ENCODE measurements around the gene PML. TPM values are rescaled to one million over a fixed set of nuclear protein-coding genes. Genes with fewer than 3 reads are reported as not detected.

The PML gene
- total and polyA plus RNA-seq, 9 of the 15 experiments (the other 6 are each of a cell fraction or from before 2014, with no cell fraction given): 5.0 to 50.7 (median 10.1) TPM

- TF ChIP-seq ZBTB1 (CRISPR knock-in tag; IDR thresholded peaks at IDR 0.05; ENCODE audit: borderline replicate concordance, low read depth): no peak
- TF ChIP-seq ARHGAP35 (IDR thresholded peaks at IDR 0.05; ENCODE audit: partially characterized antibody): no peak
- no peak for TF ChIP-seq ZNF23 (CRISPR knock-in tag; IDR thresholded peaks at IDR 0.05)
- TF ChIP-seq THRA (IDR thresholded peaks at IDR 0.05): no peak
- no peaks in the 10 kb centered on the region for H3K9me1 ChIP-seq (ENCODE audit: control insufficient read depth, insufficient read depth, low read length)
- no TSS peak for BruUV-seq (replicated peaks)
- H3K4me3 ChIP-seq: no peak overlapping the region
- H2AFZ ChIP-seq (ENCODE audit: low read depth, low read length): no peak overlapping the region
- in situ Hi-C loops (cut with MboI) (no loop called here), intact Hi-C loops (cut with micrococcal nuclease) (no loop called here)
- no peak overlapping the region for H3K9ac ChIP-seq (ENCODE audit: insufficient read depth in 1 of 2, low read depth in 2 of 2, low read length in 2 of 2)
- POLR2A ChIA-PET: no interaction called here
- no peaks in the 10 kb centered on the region for H3K36me3 ChIP-seq (ENCODE audit: control insufficient read depth, insufficient read depth, low read length)
- ATAC-seq (no peak), DNase-seq (ENCODE audit: extremely low read depth in 1 of 4, low spot score in 3 of 4) (no peak), FAIRE-seq (no peak)
- no peaks in the 10 kb centered on the region for H3K79me2 ChIP-seq (ENCODE audit: control insufficient read depth, insufficient read depth, low read length)
- H3K27me3 ChIP-seq (ENCODE audit: control insufficient read depth in 2 of 2, insufficient read depth in 2 of 2, low read length in 2 of 2): peaks cover 5 to 69% of the 10 kb centered on the region in 2 experiments; a peak in 4 of 5 replicates
- peaks cover 0 to 17% of the 10 kb centered on the region in 2 experiments; a peak in 1 of 5 replicates for H3K4me1 ChIP-seq (replicated peaks in 1 of 2; ENCODE audit: control insufficient read depth in 2 of 2, insufficient read depth in 2 of 2, low read length in 2 of 2)
- CTCF ChIA-PET (ENCODE audit: low intra/inter-chr PET ratio): no interaction called here
- no peak overlapping the region for H3K4me2 ChIP-seq (ENCODE audit: insufficient read depth, low read length)
- H3K27ac ChIP-seq (ENCODE audit: extremely low read depth, low read depth, low read length): no peak overlapping the region
- 0% methylated on average over 4 of the region's 4 CpGs for WGBS (ENCODE audit: insufficient coverage, low coverage, missing lambda C conversion rate)
- H4K20me1 ChIP-seq (replicated peaks; ENCODE audit: control insufficient read depth, insufficient read depth, low read length): peaks cover 22% of the 10 kb centered on the region
- no peaks in the 10 kb centered on the region for H3K9me3 ChIP-seq (replicated peaks; ENCODE audit: control insufficient read depth, insufficient read depth, low read depth, low read length)
These were observed 45.5 kb upstream of the PML start for GRCh38 chr15:73948982-73949381.

GRCh38 chr15:73949496-73949895 is 45.0 kb upstream of the PML start:
- H3K27ac ChIP-seq (ENCODE audit: extremely low read depth, low read depth, low read length): no peak overlapping the region
- ATAC-seq (no peak), FAIRE-seq (no peak), DNase-seq (ENCODE audit: extremely low read depth in 1 of 4, low spot score in 3 of 4) (no peak)
- no peaks in the 10 kb centered on the region for H3K9me3 ChIP-seq (replicated peaks; ENCODE audit: control insufficient read depth, insufficient read depth, low read depth, low read length)
- in situ Hi-C loops (cut with MboI) (no loop called here), intact Hi-C loops (cut with micrococcal nuclease) (no loop called here)
- H3K79me2 ChIP-seq (ENCODE audit: control insufficient read depth, insufficient read depth, low read length): no peaks in the 10 kb centered on the region
- BruUV-seq (replicated peaks): no TSS peak
- peaks cover 22% of the 10 kb centered on the region for H4K20me1 ChIP-seq (replicated peaks; ENCODE audit: control insufficient read depth, insufficient read depth, low read length)
- POLR2A ChIA-PET: interaction anchor here (1.0 kb wide), 1 partner anchor 10 kb away, joined by 4 read pairs; no protein-coding TSS in a partner anchor
- no peaks in the 10 kb centered on the region for H3K36me3 ChIP-seq (ENCODE audit: control insufficient read depth, insufficient read depth, low read length)
- H3K4me2 ChIP-seq (ENCODE audit: insufficient read depth, low read length): no peak overlapping the region
- H3K27me3 ChIP-seq (ENCODE audit: control insufficient read depth in 2 of 2, insufficient read depth in 2 of 2, low read length in 2 of 2): peaks cover 5 to 69% of the 10 kb centered on the region in 2 experiments; a peak in 4 of 5 replicates
- H3K4me3 ChIP-seq: no peak overlapping the region
- no peak overlapping the region for H3K9ac ChIP-seq (ENCODE audit: insufficient read depth in 1 of 2, low read depth in 2 of 2, low read length in 2 of 2)
- H3K4me1 ChIP-seq (replicated peaks in 1 of 2; ENCODE audit: control insufficient read depth in 2 of 2, insufficient read depth in 2 of 2, low read length in 2 of 2): peaks cover 0 to 22% of the 10 kb centered on the region in 2 experiments; a peak in 1 of 5 replicates
- no peaks in the 10 kb centered on the region for H3K9me1 ChIP-seq (ENCODE audit: control insufficient read depth, insufficient read depth, low read length)
- CTCF ChIA-PET (ENCODE audit: low intra/inter-chr PET ratio): no interaction called here
- WGBS (ENCODE audit: insufficient coverage, low coverage, missing lambda C conversion rate): 2% methylated on average over 10 of the region's 10 CpGs
- no peak overlapping the region for H2AFZ ChIP-seq (ENCODE audit: low read depth, low read length)
- TF ChIP-seq ZNF253 (CRISPR knock-in tag; conservative IDR thresholded peaks at IDR 0.05) (no peak), SIRT6 (IDR thresholded peaks at IDR 0.05; ENCODE audit: low read depth, low read length) (no peak), MCM7 (IDR thresholded peaks at IDR 0.05) (no peak), ETV5 (CRISPR knock-in tag; IDR thresholded peaks at IDR 0.05; ENCODE audit: low read depth) (no peak), SETDB1 (IDR thresholded peaks at IDR 0.05; ENCODE audit: low read length) (no peak), ZNF347 (CRISPR knock-in tag; IDR thresholded peaks at IDR 0.05; ENCODE audit: low read depth) (no peak), MBD1 (CRISPR knock-in tag; IDR thresholded peaks at IDR 0.05) (no peak), TEAD4 (IDR thresholded peaks at IDR 0.05; ENCODE audit: low read length) (no peak), TEAD4 (CRISPR knock-in tag; IDR thresholded peaks at IDR 0.05; ENCODE audit: borderline replicate concordance) (no peak), ATF4 (CRISPR knock-in tag; IDR thresholded peaks at IDR 0.05) (no peak)

Data from K562 (cell line).